ENCODE data around the gene OR4D5.

Gene OR4D5

DNA sequence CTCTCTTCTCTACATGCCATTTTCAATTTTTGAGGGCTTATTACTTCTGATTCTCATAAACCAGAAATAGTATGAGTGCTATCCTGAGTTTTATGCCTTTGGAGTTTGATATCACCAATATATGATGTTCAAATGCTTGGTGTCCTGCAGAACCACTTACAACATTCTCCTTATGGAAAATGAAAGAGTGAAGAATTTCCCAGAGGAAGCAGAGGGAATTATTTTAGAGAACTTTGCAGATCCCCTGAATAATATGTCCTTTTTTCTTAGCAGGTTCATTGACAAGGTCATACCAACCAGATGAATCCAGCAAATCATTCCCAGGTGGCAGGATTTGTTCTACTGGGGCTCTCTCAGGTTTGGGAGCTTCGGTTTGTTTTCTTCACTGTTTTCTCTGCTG lies at the start of gene OR4D5:
Gene OR4D5 (plus strand): TSS at position 301 of the 400 bp plus-strand sequence. CDS start 0 bp downstream, at position 301.
- DNase-seq (ENCODE audit: low spot score): no peak

DNA sequence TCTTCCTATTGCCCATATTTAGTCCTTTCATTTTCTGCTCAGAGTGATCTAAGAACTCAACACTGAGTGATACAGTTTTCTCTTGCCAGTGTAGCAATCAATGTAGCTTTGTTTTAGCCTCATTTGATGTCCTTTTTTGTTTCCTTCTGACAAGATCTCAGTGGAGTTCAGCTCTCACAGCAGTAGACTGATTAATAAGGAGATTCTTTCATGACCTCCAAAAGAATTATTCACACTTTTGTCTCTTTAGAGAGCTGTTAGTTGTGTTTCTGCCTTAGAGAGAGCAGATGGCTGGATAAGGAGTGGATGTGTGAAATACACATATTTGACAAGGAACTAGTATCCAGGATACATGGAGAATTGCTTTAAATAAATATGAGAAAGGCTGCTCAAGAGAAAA lies 47.4 kb upstream of the OR4D5 start:
- DNase-seq (ENCODE audit: low spot score): no peak

DNA sequence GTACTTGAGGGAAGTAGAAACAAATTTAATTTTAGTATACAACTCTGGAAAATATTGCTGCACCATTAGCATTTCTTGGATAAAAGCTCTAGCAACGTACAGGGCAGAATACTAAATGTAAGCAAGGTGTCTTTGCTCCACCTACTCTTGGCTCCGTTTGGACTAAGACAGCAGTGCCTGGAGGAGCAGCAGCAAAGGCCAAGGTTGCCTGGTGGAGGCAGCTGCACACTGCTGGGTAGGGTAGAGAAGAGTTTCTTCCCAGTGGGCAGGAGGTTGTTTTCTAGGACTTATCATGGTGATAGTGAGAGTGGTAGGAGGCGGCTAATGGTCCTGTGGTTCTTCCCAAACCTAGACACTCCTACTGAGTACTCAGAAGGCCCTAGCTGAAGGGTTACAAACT lies 39.6 kb upstream of the OR4D5 start:
- DNase-seq (ENCODE audit: low spot score): no peak

- no peak for DNase-seq (ENCODE audit: low spot score)
Measured at GRCh38 chr11:123901867-123902266, 37.5 kb upstream of the OR4D5 start, which contains the start of gene OR8D4. TSS of gene OR8D4 (plus strand) at chr11:123902167. CDS start at chr11:123906432, 4,265 bp downstream.

DNA sequence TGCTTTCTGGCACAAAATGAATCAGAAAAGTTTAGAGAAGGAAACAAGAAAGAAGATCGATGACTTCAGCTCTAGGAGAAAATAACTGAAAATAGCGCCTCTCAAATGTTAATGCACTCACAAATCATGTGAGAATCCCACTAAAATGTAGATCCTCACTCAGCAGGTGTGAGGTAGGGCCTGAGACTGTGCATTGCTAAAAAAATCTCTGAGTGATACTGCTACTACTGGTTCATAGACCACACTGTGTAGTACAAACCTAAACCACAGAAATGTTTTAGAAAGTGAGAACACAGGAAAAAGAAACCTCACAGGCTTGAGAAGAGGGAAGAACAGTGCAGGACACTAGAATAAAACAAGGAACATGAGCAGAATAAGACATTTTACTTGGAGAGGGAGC lies 35.5 kb upstream of the OR4D5 start:
- DNase-seq (ENCODE audit: low spot score): no peak

- DNase-seq (ENCODE audit: low spot score): no peak
Measured at GRCh38 chr11:123904932-123905331, 34.5 kb upstream of the OR4D5 start.

GRCh38 chr11:123905826-123906225 lies 33.6 kb upstream of the OR4D5 start:
- DNase-seq (ENCODE audit: low spot score): no peak

- no peak for DNase-seq (ENCODE audit: low spot score)
Measured at GRCh38 chr11:123920943-123921342, 18.5 kb upstream of the OR4D5 start.

- DNase-seq (ENCODE audit: low spot score): no peak
Measured at GRCh38 chr11:123924027-123924426, 15.4 kb upstream of the OR4D5 start.

- no peak for DNase-seq (ENCODE audit: low spot score)
Measured at GRCh38 chr11:123942413-123942812, 3.0 kb downstream of the OR4D5 start.

DNA sequence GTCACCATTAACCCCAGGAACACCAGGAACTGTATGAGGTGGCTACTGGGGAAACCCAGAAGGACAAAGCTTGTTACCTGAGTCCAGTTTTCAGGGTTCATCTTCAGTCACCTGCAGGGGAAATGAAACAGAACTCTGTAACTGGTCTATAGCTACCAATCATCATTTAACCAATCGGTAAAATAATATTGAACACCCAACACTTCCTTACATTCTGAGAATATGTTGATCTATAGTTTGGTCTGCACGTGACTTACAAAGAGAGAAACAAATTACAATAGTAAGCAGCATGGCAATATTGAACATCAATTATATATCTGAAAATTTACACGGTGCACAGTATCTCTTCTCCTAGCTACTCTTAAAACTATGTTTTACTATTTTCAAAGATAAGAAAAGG lies 4.3 kb downstream of the OR4D5 start, which contains the start of gene OR6T1:
Gene OR6T1 (minus strand): TSS at position 101 of the 400 bp plus-strand sequence. CDS start 0 bp downstream, at position 101.
- DNase-seq (ENCODE audit: low spot score): no peak

DNA sequence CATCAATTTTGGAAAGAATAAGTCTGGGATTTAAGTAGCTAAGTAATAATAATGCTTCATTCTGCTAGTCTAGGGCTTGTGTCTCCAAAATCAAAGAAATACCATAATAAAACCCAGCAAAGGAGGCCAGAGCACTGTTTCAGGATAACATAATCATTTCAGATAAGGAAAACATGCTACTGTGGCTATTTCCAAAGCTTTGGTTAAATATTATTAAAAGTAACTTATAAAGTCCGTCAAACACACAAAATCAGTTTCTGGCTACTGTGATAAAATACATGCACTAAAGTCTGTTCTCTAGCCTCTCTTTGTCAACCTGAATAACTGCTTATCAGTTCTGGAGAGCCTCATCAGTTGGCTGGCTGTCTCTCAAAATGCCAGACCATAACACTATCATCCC lies 5.7 kb downstream of the OR4D5 start:
- no peak for DNase-seq (ENCODE audit: low spot score)

- DNase-seq (ENCODE audit: low spot score): no peak
Measured at GRCh38 chr11:123956752-123957151, 17.3 kb downstream of the OR4D5 start.

GRCh38 chr11:123973816-123974215 lies 34.4 kb downstream of the OR4D5 start:
- DNase-seq (ENCODE audit: low spot score): no peak

- no peak for DNase-seq (ENCODE audit: low spot score)
Measured at GRCh38 chr11:123976770-123977560, 37.5 kb downstream of the OR4D5 start.

DNA sequence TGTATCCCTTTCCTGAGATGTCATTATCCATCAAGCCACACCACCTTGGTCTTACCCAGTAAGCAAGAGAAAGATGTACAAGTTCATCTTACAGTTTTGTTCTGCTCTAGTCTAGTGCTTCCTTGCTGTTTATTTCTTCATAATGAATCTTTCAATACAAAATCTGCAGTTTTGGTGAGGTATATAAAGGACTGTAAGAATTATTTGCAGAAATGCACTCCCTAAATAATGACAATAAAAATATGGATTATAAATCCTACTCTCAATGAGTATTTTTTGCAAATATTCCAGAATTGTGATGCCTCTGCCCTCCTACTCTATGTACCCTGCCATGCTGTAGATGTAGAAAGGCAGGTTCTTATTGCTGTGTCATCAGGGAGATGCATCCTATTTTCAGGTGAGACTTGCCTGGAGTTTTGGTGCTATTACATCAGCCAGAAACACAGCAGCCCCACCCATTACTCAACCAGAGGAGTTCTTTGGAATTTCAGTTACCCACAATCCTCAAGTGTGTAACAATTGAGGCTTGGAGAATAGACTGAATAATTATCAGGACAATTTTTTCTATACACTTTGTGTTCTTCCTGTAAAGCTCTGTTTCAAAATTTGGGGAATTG lies 38.4 kb downstream of the OR4D5 start, which contains the start of gene OR10S1:
Gene OR10S1 (minus strand): TSS at position 51 of the 617 bp plus-strand sequence. CDS start 117 bp downstream, outside the sequence.
- DNase-seq (ENCODE audit: low spot score): no peak

DNA sequence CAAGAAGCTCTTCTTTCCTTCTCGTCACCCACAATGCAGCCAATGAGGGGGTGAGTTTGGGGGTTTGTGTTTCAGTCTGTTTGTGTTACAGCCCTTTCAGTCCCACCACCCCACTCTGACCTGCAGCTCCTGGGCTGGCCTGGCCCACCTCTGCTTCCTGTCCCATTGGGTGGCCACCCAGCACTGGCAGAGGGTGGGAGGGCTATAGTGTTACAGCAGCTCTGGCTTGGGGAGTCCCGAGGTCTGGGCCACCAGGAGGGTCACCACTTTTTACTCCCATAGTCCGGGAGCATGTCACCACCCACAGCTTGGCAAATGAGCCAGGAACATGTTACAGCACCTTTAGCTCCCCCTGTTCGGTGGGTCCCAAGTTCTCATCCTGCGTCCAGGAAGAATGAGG lies 39.9 kb downstream of the OR4D5 start:
- DNase-seq (ENCODE audit: low spot score): no peak

All from iPS-NIHi11 (cell line).